ENCODE measurements around the gene TBC1D32. TPM values are rescaled to one million over a fixed set of nuclear protein-coding genes. Genes with fewer than 3 reads are reported as not detected.

The TBC1D32 gene
- total RNA-seq, 1 donor from 2014 or later, result 13.4 TPM

DNA sequence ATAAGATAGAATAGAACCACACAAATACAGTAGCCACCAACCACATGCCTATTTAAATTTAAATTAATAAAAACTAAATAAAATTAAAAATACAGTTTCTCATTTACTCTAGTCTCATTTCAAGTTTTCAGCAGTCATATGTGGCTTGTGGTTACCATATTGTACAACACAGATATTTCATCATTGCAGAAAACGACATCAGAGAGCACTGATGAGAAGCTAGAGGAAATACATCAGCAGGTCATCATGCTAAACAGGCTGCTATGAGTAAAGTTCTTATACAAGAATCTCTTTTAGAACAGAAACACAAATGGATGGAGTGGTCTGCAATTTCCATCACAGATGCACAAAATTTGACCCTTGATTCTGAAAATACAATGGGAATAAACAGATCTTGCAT is 36.6 kb downstream of the TBC1D32 start:
- Mint-ChIP-seq H3K27me3 (ENCODE audit: unreplicated experiment) (no peaks in the 10 kb centered on the region), H3K4me3 (ENCODE audit: unreplicated experiment) (no peak overlapping the region), H3K36me3 (ENCODE audit: unreplicated experiment) (peaks cover 30% of the 10 kb centered on the region), H3K9me3 (ENCODE audit: unreplicated experiment) (no peaks in the 10 kb centered on the region), H3K27ac (ENCODE audit: unreplicated experiment) (no peak overlapping the region), H3K4me1 (ENCODE audit: unreplicated experiment) (no peaks in the 10 kb centered on the region)
- DNase-seq (ENCODE audit: extremely low spot score, unreplicated experiment), result no peak
- TF ChIP-seq, protein P1, sequence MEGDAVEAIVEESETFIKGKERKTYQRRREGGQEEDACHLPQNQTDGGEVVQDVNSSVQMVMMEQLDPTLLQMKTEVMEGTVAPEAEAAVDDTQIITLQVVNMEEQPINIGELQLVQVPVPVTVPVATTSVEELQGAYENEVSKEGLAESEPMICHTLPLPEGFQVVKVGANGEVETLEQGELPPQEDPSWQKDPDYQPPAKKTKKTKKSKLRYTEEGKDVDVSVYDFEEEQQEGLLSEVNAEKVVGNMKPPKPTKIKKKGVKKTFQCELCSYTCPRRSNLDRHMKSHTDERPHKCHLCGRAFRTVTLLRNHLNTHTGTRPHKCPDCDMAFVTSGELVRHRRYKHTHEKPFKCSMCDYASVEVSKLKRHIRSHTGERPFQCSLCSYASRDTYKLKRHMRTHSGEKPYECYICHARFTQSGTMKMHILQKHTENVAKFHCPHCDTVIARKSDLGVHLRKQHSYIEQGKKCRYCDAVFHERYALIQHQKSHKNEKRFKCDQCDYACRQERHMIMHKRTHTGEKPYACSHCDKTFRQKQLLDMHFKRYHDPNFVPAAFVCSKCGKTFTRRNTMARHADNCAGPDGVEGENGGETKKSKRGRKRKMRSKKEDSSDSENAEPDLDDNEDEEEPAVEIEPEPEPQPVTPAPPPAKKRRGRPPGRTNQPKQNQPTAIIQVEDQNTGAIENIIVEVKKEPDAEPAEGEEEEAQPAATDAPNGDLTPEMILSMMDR (IDR thresholded peaks at IDR 0.05), result no peak

DNA sequence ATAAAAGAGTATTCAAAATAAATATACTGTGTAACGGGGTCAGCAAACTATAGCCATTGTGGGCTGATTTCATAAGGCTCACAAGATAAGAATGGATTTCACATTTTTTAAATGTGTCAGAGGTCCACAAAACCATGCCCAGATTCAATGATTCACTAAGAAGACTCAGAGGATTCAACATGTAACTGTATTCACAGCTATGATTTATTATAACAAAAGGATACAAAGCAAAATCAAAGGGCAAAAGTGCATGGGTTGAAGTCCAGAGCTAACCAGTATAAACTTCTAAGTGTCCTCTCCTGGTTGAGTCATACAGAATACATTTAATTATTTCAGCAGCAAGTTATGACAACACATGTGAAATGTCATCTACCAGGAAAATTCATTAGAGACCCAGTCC is 49.2 kb downstream of the TBC1D32 start:
- TF ChIP-seq, protein P1 (IDR thresholded peaks at IDR 0.05), result no peak
- Mint-ChIP-seq H3K27me3 (ENCODE audit: unreplicated experiment) (no peaks in the 10 kb centered on the region), H3K36me3 (ENCODE audit: unreplicated experiment) (peaks cover 30% of the 10 kb centered on the region), H3K4me1 (ENCODE audit: unreplicated experiment) (no peaks in the 10 kb centered on the region), H3K9me3 (ENCODE audit: unreplicated experiment) (peaks cover 7% of the 10 kb centered on the region), H3K4me3 (ENCODE audit: unreplicated experiment) (no peak overlapping the region), H3K27ac (ENCODE audit: unreplicated experiment) (no peak overlapping the region)
- no peak for DNase-seq (ENCODE audit: extremely low spot score, unreplicated experiment)

DNA sequence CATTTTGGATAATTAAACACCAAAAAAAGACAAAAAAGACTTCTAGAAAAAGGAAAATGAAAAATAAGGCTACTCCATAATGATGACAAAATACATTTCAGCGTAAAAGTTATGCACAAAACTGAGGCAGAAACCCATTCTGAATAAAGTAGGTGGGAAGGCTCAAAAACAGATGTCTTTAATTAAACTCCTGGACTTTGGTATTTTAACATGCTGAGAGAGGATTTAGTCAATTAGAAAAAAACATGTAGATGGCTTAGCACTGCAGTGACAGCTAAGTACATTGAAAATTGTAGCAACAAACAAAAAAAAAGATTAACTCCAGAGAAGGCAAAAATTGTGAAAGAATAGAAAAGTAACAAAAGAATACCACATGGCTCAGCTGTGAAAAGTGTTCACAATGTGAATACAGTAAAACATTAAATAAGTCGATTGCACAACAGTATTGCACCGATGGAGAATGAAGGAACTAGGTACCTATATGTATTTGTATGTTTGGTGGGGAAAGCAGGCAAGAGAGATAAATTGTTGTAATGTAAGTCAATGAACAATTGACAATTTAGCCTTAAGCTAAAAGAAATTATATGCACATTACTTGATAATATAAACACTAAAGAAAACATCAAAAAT is 59.5 kb downstream of the TBC1D32 start:
- no peak for DNase-seq (ENCODE audit: extremely low spot score, unreplicated experiment)
- Mint-ChIP-seq H3K27me3 (ENCODE audit: unreplicated experiment) (no peaks in the 10 kb centered on the region), H3K4me3 (ENCODE audit: unreplicated experiment) (no peak overlapping the region), H3K36me3 (ENCODE audit: unreplicated experiment) (peaks cover 29% of the 10 kb centered on the region), H3K27ac (ENCODE audit: unreplicated experiment) (no peak overlapping the region), H3K4me1 (ENCODE audit: unreplicated experiment) (peaks cover 7% of the 10 kb centered on the region), H3K9me3 (ENCODE audit: unreplicated experiment) (peaks cover 10% of the 10 kb centered on the region)
- TF ChIP-seq, protein P1 (IDR thresholded peaks at IDR 0.05), result no peak

DNA sequence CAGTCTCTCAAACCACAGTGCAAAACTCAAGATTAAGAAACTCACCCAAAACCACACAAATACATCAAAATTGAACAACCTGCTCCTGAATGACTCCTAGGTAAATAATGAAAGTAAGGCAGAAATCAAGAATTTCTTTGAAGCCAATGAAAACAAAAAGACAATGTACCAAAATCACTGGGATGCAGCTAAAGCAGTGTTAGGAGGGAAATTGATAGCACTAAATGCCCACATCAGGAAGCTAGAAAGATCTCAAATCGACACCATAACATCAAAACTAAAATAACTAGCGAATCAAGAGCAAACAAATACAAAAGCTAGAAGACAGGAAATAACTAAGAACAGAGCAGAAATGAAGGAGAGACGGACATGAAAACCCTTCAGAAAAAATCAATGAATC is 70.5 kb downstream of the TBC1D32 start:
- Mint-ChIP-seq H3K4me1 (ENCODE audit: unreplicated experiment) (peaks cover 6% of the 10 kb centered on the region), H3K4me3 (ENCODE audit: unreplicated experiment) (no peak overlapping the region), H3K9me3 (ENCODE audit: unreplicated experiment) (peaks cover 35% of the 10 kb centered on the region), H3K36me3 (ENCODE audit: unreplicated experiment) (peaks cover 51% of the 10 kb centered on the region), H3K27ac (ENCODE audit: unreplicated experiment) (no peak overlapping the region), H3K27me3 (ENCODE audit: unreplicated experiment) (no peaks in the 10 kb centered on the region)
- no peak for DNase-seq (ENCODE audit: extremely low spot score, unreplicated experiment)
- TF ChIP-seq, protein P1 (IDR thresholded peaks at IDR 0.05), result no peak

DNA sequence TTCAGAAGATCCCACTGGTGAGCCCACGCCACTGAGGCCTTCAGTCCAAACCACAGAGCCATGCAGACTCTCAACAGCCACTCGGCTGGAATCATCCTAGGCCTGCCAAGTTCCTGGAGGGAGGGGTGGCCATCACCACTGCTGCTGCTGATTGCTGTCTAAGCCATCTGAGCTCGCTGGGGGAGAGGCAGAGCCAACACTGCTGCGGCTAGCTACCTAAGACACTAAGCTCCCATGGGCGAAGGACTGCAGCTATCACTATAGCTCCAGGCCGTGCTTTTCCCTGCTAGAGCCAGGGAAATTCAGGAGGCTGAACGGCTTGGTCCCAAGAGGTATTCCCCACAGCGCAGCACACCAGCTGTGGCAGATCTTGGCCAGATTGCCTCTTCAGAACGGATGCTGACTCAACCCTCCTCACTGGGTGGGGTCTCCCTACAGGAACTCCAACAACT is 73.6 kb downstream of the TBC1D32 start:
- Mint-ChIP-seq H3K9me3 (ENCODE audit: unreplicated experiment) (peaks cover 22% of the 10 kb centered on the region), H3K4me3 (ENCODE audit: unreplicated experiment) (no peak overlapping the region), H3K27me3 (ENCODE audit: unreplicated experiment) (no peaks in the 10 kb centered on the region), H3K27ac (ENCODE audit: unreplicated experiment) (peak overlapping the region; percentile 53), H3K4me1 (ENCODE audit: unreplicated experiment) (peaks cover 6% of the 10 kb centered on the region), H3K36me3 (ENCODE audit: unreplicated experiment) (peaks cover 36% of the 10 kb centered on the region)
- DNase-seq (ENCODE audit: extremely low spot score, unreplicated experiment), result no peak
- TF ChIP-seq, protein P1 (IDR thresholded peaks at IDR 0.05), result no peak
